ENCODE measurements around the gene ITGB1BP1.

The ITGB1BP1 gene

GRCh38 chr2:9423100-9423921 lies at the start of gene ITGB1BP1, which contains the start of gene CPSF3:
TSS of gene ITGB1BP1 (minus strand) at chr2:9423528. CDS start at chr2:9418697, 4,831 bp downstream.
TSS of gene CPSF3 (plus strand) at chr2:9423654. CDS start at chr2:9423774, 120 bp downstream.
- TF ChIP-seq GATA2 (IDR thresholded peaks at IDR 0.05; ENCODE audit: low read depth, low read length) (no peak), GATA3 (IDR thresholded peaks at IDR 0.05; ENCODE audit: low read depth, low read length) (no peak)

DNA sequence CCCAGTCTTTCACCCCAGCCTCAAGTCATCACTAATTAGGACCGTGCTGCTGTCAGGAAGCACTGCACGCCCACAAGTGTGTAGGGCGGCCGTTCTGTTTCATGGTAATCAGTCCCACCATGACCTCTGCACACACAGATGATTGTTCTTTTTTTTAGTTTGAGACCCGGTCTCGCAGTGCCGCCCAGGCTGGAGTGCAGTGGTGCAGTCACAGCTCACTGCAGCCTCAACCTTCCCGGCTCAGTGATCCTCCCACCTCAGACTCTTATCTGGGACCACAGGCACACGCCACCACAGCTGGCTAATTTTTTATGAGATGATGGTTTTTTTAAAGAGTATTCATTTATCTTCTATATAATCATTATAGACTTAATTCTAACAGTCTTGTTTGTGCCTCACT lies 49.2 kb upstream of the ITGB1BP1 start:
- no peak for TF ChIP-seq GATA2 (IDR thresholded peaks at IDR 0.05; ENCODE audit: low read depth, low read length)
- no peak for TF ChIP-seq GATA3 (IDR thresholded peaks at IDR 0.05; ENCODE audit: low read depth, low read length)

GRCh38 chr2:9471206-9471605 lies 47.9 kb upstream of the ITGB1BP1 start:
- no peak for TF ChIP-seq GATA2 (IDR thresholded peaks at IDR 0.05; ENCODE audit: low read depth, low read length)
- TF ChIP-seq GATA3 (IDR thresholded peaks at IDR 0.05; ENCODE audit: low read depth, low read length): no peak

DNA sequence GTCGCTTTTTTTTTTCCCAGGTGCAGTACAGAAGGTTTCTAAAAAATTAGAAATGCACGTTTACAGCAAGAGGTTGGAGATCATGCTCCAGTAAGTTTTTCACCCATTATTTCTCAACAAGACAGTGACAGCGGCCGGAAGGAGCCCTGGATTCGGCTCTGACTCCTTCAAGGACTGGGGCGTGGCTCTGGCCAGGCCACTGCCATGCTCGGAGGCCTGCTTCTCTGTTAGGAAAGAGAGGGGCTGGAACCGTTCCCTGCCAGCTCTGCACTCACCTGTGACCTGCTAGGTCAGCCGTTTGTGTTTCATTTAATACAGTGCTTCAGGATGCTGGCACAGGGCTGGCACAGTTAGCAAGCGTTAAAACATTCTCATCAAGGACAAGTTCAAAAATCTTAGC lies 44.4 kb upstream of the ITGB1BP1 start:
- no peak for TF ChIP-seq GATA3 (IDR thresholded peaks at IDR 0.05; ENCODE audit: low read depth, low read length)
- no peak for TF ChIP-seq GATA2 (IDR thresholded peaks at IDR 0.05; ENCODE audit: low read depth, low read length)

DNA sequence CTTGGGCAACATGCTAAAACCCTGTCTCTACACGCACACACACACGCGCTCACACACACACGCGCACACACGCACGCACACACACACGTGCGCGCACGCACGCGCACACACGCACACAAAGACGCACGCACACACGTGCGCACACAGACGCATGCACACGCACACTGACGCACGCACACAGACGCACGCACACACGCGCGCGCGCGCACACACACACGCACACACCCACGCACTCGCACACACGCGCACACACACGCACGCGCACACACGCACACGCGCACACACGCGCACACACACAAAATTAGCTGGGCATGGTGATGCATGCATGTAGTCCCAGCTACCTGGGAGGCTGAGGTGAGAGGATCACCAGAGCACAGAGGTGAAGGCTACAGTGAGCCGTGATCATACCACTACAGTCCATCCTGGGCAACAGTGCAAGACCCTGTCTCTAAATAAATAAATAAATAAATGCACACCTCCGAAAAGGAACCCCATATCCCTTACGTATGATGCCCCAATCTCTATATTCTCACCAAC lies 42.9 kb upstream of the ITGB1BP1 start:
- TF ChIP-seq GATA2 (IDR thresholded peaks at IDR 0.05; ENCODE audit: low read depth, low read length) (no peak), GATA3 (IDR thresholded peaks at IDR 0.05; ENCODE audit: low read depth, low read length) (no peak)

DNA sequence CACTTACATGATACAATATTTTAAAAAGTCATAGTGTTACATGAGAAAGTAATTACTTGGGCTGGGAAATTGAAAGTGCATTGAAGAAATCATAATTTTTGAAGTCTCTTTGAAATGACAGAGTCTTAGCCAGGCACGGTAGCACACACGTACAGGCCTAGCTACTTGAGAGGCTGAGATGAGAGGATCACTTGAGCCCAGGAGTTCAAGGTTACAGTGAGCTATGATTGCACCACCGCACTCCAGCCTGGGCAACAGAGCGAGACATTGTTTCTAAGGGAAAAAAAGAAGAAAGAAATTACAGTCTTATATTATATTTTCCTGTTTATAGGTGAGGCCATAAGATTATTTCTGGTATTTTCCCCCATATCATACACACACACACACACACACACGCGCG lies 41.8 kb upstream of the ITGB1BP1 start:
- TF ChIP-seq GATA2 (IDR thresholded peaks at IDR 0.05; ENCODE audit: low read depth, low read length) (no peak), GATA3 (IDR thresholded peaks at IDR 0.05; ENCODE audit: low read depth, low read length) (no peak)

DNA sequence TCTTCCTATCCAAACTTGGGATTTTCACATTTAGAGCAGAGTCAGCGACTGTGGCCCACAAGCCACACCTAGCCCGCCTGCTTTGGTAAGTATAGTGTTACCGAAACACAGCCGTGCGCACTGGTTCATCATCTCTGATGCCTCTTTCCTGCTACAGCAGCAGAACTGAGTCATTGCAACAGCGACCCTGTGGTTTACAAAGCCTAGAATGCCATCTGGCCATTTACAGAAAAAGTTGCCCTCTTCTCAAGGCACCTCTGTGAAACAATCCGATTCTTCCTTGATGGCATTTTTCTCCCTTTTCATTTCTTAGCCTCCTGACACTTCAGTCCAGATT lies 40.3 kb upstream of the ITGB1BP1 start:
- no peak for TF ChIP-seq GATA2 (IDR thresholded peaks at IDR 0.05; ENCODE audit: low read depth, low read length)
- no peak for TF ChIP-seq GATA3 (IDR thresholded peaks at IDR 0.05; ENCODE audit: low read depth, low read length)

DNA sequence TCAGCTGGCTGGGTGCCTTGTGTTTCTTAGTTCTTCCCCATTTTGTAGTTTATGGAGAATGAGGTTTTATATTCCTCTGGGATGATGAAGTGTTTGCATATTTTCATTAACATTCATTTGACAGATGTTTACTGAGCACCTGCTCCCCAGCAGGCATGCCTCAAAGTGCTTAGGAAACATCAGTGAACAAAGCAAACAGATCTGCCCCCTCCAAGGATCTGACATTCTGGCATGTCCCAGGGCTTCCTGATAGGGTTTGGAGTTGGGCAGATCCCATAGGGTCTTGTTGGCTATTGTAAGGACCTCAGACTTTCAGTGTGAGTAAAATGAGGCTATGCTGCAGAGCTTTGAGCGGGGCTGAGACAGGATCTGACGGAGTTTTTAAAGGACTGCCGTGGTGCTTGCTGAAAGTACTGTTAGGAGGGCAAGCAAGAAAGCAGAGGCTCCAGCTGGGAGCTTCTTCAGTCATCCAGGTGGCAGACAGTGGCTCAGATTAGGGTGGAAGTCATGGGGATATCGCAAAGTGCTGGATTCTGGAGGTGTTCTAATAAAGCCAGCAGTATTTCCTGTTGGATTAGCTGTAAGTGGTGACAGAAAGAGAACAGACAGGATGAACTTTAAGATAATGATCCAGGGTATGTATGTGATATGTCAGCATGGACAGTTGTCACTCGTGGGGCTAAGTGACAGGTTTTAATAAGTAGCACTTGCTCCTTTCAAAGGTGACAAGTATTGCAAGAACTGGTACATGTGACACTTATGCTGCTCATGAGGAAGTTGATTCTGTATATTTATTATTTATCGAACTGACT lies 39.8 kb upstream of the ITGB1BP1 start:
- TF ChIP-seq GATA2 (IDR thresholded peaks at IDR 0.05; ENCODE audit: low read depth, low read length): no peak

GRCh38 chr2:9462313-9462712 lies 39.0 kb upstream of the ITGB1BP1 start:
- TF ChIP-seq GATA2 (IDR thresholded peaks at IDR 0.05; ENCODE audit: low read depth, low read length) (no peak), GATA3 (IDR thresholded peaks at IDR 0.05; ENCODE audit: low read depth, low read length) (no peak)

GRCh38 chr2:9461079-9461478 lies 37.8 kb upstream of the ITGB1BP1 start:
- no peak for TF ChIP-seq GATA3 (IDR thresholded peaks at IDR 0.05; ENCODE audit: low read depth, low read length)
- no peak for TF ChIP-seq GATA2 (IDR thresholded peaks at IDR 0.05; ENCODE audit: low read depth, low read length)

DNA sequence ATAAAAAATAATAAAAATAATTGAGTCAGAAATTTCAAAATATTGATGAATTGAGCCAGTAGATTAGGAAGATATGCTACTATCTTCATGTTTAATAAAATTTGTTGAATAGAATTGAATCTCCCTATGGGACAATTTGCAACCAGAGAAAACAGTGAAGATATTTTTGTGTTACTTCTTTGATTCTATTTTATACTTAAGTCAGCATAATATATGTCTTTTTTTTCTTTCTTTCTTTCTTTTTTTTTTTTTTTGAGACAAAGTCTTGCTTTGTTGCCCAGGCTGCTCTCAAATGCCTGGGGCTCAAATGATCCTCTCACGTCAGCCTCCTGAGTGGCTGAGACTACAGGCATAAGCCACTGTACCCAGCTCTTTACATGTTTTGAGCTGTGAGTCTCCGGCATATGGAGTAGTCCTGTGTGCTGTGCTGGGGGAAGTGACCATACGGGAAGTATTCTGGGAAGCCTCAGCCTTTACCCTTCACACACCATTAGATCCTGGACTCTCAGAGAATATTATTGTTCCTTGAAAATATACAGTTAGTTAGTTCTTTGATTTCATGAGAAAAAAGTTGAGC lies 37.2 kb upstream of the ITGB1BP1 start:
- no peak for TF ChIP-seq GATA3 (IDR thresholded peaks at IDR 0.05; ENCODE audit: low read depth, low read length)
- no peak for TF ChIP-seq GATA2 (IDR thresholded peaks at IDR 0.05; ENCODE audit: low read depth, low read length)

- TF ChIP-seq GATA3 (IDR thresholded peaks at IDR 0.05; ENCODE audit: low read depth, low read length): no peak
- no peak for TF ChIP-seq GATA2 (IDR thresholded peaks at IDR 0.05; ENCODE audit: low read depth, low read length)
Observed at GRCh38 chr2:9451231-9451630, 27.9 kb upstream of the ITGB1BP1 start.

GRCh38 chr2:9445089-9445488 lies 21.8 kb upstream of the ITGB1BP1 start:
- no peak for TF ChIP-seq GATA2 (IDR thresholded peaks at IDR 0.05; ENCODE audit: low read depth, low read length)
- TF ChIP-seq GATA3 (IDR thresholded peaks at IDR 0.05; ENCODE audit: low read depth, low read length): no peak

DNA sequence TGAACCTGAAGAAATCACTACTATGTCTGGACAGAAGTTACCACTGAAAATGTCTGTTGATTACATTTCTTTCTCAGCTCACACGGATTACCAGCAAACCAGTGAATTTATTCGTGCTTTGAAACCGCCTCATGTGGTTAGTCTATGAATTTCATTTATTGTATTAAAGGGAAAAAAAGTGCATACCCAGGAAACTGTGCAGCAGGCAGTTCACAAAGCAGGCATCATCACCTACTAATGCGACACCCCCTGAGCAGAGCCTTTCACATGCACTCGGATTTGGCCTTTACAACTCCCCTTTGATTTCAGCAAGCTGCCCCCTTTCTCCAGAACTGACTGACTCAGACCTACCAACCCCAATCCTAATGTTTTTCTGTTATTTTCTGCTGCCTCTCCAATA lies 20.2 kb upstream of the ITGB1BP1 start:
- TF ChIP-seq GATA3 (IDR thresholded peaks at IDR 0.05; ENCODE audit: low read depth, low read length): no peak
- no peak for TF ChIP-seq GATA2 (IDR thresholded peaks at IDR 0.05; ENCODE audit: low read depth, low read length)

Data from SH-SY5Y (cell line).